HuH-7 (cell line): ENCODE data around the gene MED29.

Experiments
- DNase-seq: peaks from one replicate; pipeline ENCODE4 v3.0.0; 2011; ENCODE audit warnings: low spot score

The MED29 gene

GRCh38 chr19:39399668-39400050 is 8.5 kb downstream of the MED29 start:
- no peak for DNase-seq

GRCh38 chr19:39400061-39400460 is 8.9 kb downstream of the MED29 start:
- no peak for DNase-seq

GRCh38 chr19:39401070-39401548 is 9.9 kb downstream of the MED29 start:
- DNase-seq, result no peak

DNA sequence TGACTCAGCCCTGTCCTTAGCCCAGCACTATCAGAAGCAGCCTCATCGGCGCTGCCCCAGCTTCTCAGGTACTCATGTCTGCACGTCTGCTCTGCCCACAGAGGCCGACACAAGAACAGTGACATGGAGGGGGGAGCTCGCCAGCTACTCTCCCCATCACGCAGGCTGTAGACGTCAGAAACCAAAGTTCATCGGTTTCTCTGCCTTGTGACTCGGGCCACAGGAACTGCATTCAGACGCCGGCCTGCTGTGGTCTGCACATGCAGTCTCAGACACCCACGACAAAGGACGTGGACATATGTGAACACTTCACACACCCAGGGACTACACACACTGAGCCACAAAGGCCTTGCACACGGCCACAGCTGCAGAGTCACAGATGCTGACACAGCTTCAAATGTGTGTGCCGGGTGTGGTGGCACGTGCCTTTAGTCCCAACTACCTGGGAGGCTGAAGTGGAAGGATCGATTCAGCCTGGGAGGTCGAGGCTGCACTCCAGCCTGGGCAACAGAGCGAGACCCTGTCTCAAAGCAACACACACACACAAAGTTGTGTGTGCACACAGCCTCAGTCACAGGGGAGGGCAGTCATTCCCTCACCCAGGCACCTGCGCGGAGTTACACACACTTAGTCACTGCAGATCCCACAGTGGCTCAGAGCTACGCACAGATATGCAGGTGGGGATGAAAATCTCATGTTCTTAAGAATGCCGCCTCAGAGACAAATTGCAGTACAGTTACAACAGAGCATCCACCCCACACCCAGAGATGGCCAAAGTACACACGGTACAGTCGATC is 10.6 kb downstream of the MED29 start:
- no peak for DNase-seq

GRCh38 chr19:39402346-39403300 is 11.4 kb downstream of the MED29 start:
- DNase-seq, result peak; percentile 74

DNA sequence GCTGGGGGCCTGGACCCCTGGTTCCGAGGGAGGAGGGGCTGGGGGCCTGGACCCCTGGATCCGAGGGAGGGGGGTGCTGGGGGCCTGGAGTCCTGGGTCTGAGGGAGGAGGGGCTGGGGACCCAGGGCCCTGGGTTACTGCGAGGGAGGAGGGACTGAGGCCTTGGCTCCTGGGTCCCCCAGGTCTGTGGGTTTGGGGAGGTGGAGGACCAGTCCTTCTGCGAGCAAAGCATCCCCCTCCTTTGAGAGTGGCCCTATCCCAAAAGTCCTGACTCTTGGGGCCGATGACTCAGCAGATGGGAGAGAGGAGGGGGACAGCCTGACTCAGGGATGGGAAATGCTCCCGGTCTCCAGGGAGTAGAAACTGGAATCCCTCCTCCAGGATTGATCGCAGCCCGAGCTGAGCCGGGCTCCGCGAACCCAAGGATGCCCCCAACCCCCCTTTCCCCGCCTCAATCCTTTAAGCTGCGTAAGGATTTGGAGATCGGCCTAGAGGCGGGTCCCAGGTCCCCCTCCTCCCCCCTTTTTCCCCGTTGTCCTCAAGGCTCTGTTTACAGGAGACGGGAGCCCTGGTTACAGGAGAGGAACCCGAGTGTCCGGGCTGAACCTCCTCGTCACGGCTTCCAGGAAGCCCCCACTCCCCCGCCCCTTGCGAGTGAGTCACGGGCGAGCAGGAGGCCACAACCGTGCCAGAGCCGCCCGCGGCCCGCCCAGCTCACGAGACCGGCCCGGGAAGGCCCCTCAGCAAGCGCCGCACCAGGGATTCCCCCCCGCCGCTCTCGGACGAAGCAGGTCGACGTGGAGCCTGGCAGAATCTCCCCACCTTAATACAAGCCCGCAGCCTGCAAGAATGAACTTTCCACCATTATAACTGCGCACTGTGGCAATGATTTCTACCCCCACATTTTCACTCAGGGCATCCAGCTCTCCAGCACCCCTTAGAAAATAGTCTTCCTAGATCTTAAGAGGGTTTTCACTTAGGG is 12.4 kb downstream of the MED29 start:
- DNase-seq, result no peak

GRCh38 chr19:39405261-39405957 is 14.2 kb downstream of the MED29 start:
- DNase-seq, result no peak

DNA sequence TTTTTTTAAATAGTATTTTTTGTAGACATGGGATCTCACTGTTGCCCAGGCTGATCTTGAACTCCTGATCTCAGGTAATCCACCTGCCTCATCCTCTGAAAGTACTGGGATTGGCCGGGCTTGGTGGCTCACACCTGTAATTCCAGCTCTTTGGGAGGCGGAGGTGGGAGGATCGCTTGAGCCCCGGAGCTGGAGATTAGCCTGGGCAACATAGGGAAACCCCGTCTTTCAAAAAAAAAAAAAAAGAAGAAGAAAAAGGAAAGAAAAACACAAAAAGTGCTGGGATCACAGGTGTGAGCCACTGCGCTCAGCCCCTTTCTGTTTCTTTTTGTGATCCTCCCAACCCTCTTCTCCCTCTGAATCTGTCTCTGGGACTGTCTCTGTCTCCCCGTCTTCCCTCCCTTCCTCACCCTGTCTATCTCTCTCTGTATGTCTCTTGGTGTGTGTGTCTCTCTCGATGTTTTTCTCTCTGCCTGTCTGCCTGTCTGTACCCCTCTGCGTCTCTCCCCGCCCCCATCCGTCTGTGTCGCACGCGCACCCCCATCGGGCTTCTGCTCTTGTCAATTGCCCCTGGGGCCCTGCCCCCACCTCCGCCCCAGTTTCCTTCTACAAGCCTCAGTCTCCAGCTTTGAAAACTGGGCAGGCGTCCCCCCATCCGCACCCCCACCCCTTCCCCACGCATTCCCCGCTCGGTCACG is 14.9 kb downstream of the MED29 start:
- no peak for DNase-seq

GRCh38 chr19:39406656-39407409 is 15.7 kb downstream of the MED29 start, which contains the start of gene ZFP36:
ZFP36 (plus strand) TSS chr19:39406847; CDS start chr19:39406905, 58 bp downstream.
- peak; percentile 91 for DNase-seq

DNA sequence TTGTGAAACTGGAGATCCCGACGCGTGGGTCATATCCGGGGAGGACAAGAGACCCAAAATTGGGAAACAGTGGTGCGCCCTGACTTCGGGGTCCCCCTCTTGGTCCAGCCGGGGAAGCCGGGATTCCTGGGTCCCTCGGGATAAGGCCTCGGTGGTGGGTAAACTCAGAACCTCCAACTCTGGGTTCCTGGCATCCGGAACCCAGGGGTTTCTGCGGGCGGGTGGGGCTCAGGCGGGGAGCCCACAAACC is 16.2 kb downstream of the MED29 start:
- no peak for DNase-seq

- no peak for DNase-seq
These were observed 16.6 kb downstream of the MED29 start for GRCh38 chr19:39407660-39408391.

- no peak for DNase-seq
These were observed 17.4 kb downstream of the MED29 start for GRCh38 chr19:39408392-39409207.

DNA sequence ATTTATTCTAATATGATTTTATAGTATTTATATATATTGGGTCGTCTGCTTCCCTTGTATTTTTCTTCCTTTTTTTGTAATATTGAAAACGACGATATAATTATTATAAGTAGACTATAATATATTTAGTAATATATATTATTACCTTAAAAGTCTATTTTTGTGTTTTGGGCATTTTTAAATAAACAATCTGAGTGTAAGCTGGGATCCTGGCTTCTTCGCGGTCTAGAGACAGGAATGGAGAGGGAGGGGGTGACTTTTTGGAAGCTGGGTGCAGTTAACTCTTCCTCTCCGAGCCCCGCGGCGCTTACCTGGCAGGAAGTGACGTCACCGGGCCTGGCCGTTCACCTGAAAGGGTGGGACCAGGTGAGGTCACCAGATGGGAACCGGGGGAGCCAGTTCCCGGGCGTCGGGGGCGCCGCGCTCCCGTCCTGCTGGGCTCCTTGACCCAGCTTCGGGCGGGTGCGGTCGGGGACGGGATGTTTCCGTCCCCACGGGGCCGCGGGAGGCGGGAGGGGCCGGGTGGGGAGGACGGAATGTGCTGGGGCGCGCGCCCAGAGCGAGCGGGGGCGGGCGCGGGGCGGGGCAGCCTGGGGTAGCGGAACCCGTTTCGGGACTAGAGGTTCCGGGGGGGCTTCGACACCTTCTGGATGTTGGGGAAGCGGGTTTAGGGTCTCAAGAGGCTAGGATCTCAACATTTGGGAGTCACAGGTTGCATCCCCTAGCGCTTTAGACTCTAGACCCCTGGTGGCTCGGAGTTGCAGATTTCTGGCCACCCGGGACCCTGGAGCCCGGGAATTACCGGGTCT is 18.2 kb downstream of the MED29 start:
- DNase-seq, result peak; percentile 90

- DNase-seq, result no peak
These were observed 19.0 kb downstream of the MED29 start for GRCh38 chr19:39410017-39410830.

GRCh38 chr19:39410831-39411080 is 19.6 kb downstream of the MED29 start:
- DNase-seq, result no peak

DNA sequence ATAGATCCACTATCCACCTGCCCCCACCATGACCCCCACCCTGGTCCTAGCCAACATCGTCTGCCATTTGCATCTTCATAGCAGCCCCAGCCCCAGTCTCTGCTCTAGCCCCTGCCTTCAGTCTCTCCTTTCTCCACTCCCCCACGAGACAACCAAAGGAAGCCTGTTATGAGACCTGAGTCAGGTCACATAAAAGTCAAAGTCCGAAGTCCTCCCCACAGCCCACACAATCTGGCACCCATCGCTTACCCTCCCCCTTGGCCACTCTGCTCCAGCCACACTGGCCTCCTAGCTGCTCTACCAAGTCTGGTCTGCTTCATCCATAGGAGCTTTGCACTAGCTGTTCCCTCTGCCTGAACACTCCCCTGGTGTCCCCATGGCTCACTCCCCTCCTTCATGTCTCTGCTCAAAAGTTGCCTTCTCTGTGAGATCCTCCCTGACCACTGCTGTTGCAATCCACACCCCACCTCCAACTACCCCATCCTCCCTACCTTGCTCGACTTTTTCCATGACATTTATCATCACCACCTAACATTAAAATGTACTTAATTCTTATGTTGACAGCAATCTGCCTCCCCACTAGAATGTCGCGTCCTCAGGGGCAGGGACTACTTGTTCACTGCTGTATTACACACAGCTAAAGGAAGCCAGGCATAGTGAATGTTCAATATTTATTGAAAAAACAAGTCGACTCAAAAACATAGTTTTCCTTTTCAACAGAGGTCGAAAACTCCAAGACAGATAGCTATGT is 20.1 kb downstream of the MED29 start:
- DNase-seq, result peak; percentile 84
